ENCODE results near the gene LHFPL2. TPM values are rescaled to one million over a fixed set of nuclear protein-coding genes. Genes with fewer than 3 reads are reported as not detected.

LHFPL2 gene
- total RNA-seq, 2 donors from 2014 or later = 15.5 to 18.7 TPM

DNA sequence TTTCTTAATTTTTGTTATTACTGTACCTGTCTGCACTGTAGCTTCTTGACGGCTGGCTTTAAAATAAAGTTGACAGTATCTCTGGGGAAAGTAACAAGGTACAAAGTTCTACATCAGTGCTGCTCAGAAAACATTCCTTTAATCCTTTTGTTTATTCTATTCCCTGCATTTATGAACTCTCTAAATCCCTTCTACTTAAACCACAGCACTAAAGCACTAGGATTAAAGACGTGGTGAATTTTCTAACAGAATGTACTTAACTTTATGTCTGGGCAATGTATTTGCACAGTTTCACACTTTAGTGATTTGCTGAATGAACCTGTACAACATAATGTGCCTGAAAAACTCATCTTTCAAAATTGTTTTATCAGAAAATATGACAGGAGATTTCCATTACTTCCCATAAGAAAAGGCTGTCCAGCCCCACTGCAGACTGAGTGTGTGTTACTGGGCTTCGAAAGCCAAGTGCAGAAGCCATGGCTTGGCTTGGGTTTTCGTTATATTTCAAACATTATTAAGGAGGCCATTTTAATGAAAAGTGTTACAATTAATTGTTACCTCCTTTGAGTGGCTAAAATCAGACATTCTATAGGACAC is 43.8 kb downstream of the LHFPL2 start:
- intact Hi-C loops (cut with DNase I) = no loop called here
- no peak for TF ChIP-seq POLR2A (IDR thresholded peaks at IDR 0.05)
- TF ChIP-seq, protein P1, sequence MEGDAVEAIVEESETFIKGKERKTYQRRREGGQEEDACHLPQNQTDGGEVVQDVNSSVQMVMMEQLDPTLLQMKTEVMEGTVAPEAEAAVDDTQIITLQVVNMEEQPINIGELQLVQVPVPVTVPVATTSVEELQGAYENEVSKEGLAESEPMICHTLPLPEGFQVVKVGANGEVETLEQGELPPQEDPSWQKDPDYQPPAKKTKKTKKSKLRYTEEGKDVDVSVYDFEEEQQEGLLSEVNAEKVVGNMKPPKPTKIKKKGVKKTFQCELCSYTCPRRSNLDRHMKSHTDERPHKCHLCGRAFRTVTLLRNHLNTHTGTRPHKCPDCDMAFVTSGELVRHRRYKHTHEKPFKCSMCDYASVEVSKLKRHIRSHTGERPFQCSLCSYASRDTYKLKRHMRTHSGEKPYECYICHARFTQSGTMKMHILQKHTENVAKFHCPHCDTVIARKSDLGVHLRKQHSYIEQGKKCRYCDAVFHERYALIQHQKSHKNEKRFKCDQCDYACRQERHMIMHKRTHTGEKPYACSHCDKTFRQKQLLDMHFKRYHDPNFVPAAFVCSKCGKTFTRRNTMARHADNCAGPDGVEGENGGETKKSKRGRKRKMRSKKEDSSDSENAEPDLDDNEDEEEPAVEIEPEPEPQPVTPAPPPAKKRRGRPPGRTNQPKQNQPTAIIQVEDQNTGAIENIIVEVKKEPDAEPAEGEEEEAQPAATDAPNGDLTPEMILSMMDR (IDR thresholded peaks at IDR 0.05) = no peak
- DNase-seq = no peak
- Histone ChIP-seq H3K36me3 (replicated peaks in 1 of 2; ENCODE audit: insufficient read depth in 1 of 2, low read depth in 2 of 2) (no peaks in the 10 kb centered on the region), H3K27me3 (no peaks in the 10 kb centered on the region), H3K4me1 (peaks cover 9% of the 10 kb centered on the region), H3K27ac (no peak overlapping the region), H3K9me3 (no peaks in the 10 kb centered on the region), H3K4me3 (no peak overlapping the region)
- ATAC-seq = no peak
- WGBS, 2 donors = 65 to 72% methylated on average over 4 of the region's 4 CpGs

DNA sequence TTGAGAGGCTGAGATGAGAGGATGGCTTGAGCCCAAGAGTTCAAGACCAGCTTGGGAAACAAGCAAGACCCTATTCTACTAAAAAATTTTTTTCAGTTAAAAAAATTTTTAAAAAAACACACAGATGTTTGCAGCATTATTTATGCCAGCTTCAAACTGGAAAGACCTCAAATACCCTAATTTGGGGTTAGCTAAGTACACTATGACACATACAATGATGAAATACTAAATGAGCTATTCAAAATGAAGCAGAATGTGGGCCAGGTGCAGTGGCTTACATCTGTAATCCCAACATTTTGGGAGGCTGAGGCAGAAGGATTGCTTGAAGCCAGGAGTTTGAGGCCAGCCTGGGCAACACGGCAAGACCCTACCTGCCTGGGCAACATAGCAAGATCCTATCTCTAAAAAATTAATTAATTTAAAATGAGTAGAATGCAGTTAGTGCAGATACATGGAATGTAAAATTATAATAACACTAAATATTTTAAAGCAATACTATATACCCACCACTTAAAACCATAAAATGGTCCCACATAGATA is 44.9 kb downstream of the LHFPL2 start:
- Histone ChIP-seq H3K27me3 (no peaks in the 10 kb centered on the region), H3K27ac (no peak overlapping the region), H3K36me3 (replicated peaks in 1 of 2; ENCODE audit: insufficient read depth in 1 of 2, low read depth in 2 of 2) (no peaks in the 10 kb centered on the region), H3K4me1 (peaks cover 9% of the 10 kb centered on the region), H3K9me3 (no peaks in the 10 kb centered on the region), H3K4me3 (no peak overlapping the region)
- no peak for DNase-seq
- TF ChIP-seq, protein P1 (IDR thresholded peaks at IDR 0.05) = no peak
- no peak for TF ChIP-seq POLR2A (IDR thresholded peaks at IDR 0.05)
- intact Hi-C loops (cut with DNase I) = no loop called here
- no peak for ATAC-seq
- WGBS, 2 donors = 100% methylated on average over 1 of the region's 1 CpG

DNA sequence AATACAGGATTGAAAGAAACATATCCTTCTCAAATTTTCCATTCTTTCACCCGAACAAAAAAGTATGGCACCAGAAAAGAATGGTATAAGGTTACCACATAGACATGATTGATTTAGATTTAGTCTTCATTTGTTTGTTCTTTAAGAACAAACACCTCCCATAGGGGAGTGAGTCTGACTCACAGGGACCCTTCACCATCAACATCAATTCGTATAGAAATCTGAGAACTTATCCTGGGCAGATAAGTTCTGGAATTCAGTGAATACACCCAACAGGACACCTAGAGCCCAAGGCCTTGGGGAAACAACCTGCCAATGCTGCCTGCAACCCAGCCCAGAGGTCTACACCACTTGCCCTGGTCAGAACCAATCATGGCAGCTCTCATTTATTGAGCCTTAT is 46.2 kb downstream of the LHFPL2 start:
- WGBS, 2 donors = 65 to 77% methylated on average over 2 of the region's 2 CpGs
- Histone ChIP-seq H3K27ac (no peak overlapping the region), H3K36me3 (replicated peaks in 1 of 2; ENCODE audit: insufficient read depth in 1 of 2, low read depth in 2 of 2) (no peaks in the 10 kb centered on the region), H3K27me3 (no peaks in the 10 kb centered on the region), H3K4me3 (no peak overlapping the region), H3K9me3 (no peaks in the 10 kb centered on the region), H3K4me1 (peaks cover 9% of the 10 kb centered on the region)
- no peak for DNase-seq
- intact Hi-C loops (cut with DNase I) = no loop called here
- TF ChIP-seq, protein P1 (IDR thresholded peaks at IDR 0.05) = no peak
- TF ChIP-seq POLR2A (IDR thresholded peaks at IDR 0.05) = no peak
- ATAC-seq = no peak

DNA sequence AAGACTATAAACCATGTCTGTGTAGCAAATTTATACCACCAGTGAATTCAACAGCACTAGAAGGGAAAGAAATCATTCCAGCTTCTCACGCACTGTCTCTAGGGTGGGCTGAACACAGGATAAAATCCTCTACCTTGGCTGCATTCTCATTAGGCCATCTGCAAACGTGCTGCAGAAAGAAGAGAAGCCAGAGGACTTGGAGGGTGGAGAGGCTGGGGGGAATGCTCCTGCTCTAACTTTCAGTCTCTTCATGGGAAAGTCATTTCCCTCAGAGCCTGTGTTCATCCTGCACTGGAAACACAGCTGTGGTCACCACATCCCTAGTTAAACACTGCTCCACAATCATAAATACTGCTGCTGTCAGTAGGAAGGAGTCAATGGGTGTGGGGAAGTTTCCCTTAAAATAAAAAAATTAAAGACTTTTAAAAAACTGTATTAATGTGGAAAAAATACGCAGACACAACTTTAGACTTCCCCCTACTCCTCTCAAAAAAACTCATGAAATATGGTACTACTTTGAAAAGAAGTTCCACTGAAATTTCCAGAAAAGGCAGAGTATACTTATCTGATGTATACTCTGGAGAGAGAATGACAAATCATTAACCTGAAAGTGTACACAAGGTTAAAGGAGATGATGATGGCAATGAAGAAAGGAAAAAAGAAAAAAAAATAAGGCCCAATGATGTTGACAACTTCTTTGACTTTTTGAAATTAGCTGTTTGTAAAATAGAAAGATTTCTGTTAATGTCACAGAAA is 46.8 kb downstream of the LHFPL2 start:
- Histone ChIP-seq H3K4me1 (peaks cover 9% of the 10 kb centered on the region), H3K4me3 (no peak overlapping the region), H3K27me3 (no peaks in the 10 kb centered on the region), H3K36me3 (replicated peaks in 1 of 2; ENCODE audit: insufficient read depth in 1 of 2, low read depth in 2 of 2) (no peaks in the 10 kb centered on the region), H3K9me3 (no peaks in the 10 kb centered on the region), H3K27ac (no peak overlapping the region)
- DNase-seq (no peak), ATAC-seq (no peak)
- TF ChIP-seq, protein P1 (IDR thresholded peaks at IDR 0.05) = no peak
- TF ChIP-seq POLR2A (IDR thresholded peaks at IDR 0.05) = no peak
- intact Hi-C loops (cut with DNase I) = no loop called here
- 75 to 80% methylated on average over 3 of the region's 3 CpGs for WGBS, 2 donors

Measured in body of pancreas (tissue), 4 donors.